SK-N-SH (cell line): ENCODE results near the gene HSPG2. TPM values are rescaled to one million over a fixed set of nuclear protein-coding genes. Genes with fewer than 3 reads are reported as not detected.

Experiments used
- CTCF ChIA-PET: fragments of 300-600, 350-600 bp; formaldehyde crosslinking; extraction: SDS; loops from one replicate; lab custom pipeline; 2021; lab: Yijun Ruan, JAX
- POLR2A ChIA-PET: fragments of 350-600 bp; sonication (Branson Sonifier 250); formaldehyde crosslinking; extraction: SDS; loops from one replicate; lab custom pipeline; 2020; ENCODE audit warnings: antibody characterized with exemption, inconsistent platforms; lab: Yijun Ruan, JAX
- DNase-seq: peaks from one replicate; pipeline ENCODE4 v3.0.0; 2012
- H2AFZ ChIP-seq: fragments of 200-600 bp; sonication (generic); 2 replicates; pipeline ENCODE4 v1.8.1; 2016; ENCODE audit warnings: antibody characterized with exemption, mild to moderate bottlenecking, low read depth
- H3F3A ChIP-seq: fragments of 200-600 bp; sonication (generic); replicated peaks from 2 replicates; pipeline ENCODE3; 2016; ENCODE audit warnings: antibody characterized with exemption, mild to moderate bottlenecking; ENCODE audit not compliant: insufficient read depth
- H3K27ac ChIP-seq, 2 experiments: fragments of 200-500 bp in 1 of 2; fragments of 200-600 bp in 1 of 2; sonication (Bioruptor generic) in 1 of 2; sonication (generic), shearing (Covaris generic) in 1 of 2; 2 replicates each; pipeline versions ENCODE4 v1.5.1 to v1.6.1; 2014 to 2016; ENCODE audit warnings: low read depth in 2 of 2, inconsistent platforms in 1 of 2, low read length in 1 of 2, mild to moderate bottlenecking in 1 of 2, mixed read lengths in 1 of 2
- H3K27me3 ChIP-seq: fragments of 200-600 bp; sonication (generic), shearing (Covaris generic); 2 replicates; pipeline ENCODE4 v1.6.1; 2016; ENCODE audit warnings: mixed run types; ENCODE audit not compliant: insufficient read depth
- H3K36me3 ChIP-seq, 2 experiments: fragments of 200-500 bp in 1 of 2; fragments of 200-600 bp in 1 of 2; sonication (Bioruptor generic) in 1 of 2; sonication (generic) in 1 of 2; replicated peaks in 1 of 2; 2 replicates each; pipeline versions ENCODE3 to v1.5.1; 2014 to 2016; ENCODE audit warnings: low read length in 1 of 2, mild to moderate bottlenecking in 1 of 2; ENCODE audit not compliant: insufficient read depth in 2 of 2, control insufficient read depth in 1 of 2
- H3K4me1 ChIP-seq, 2 experiments: fragments of 200-500 bp in 1 of 2; fragments of 200-600 bp in 1 of 2; sonication (Bioruptor generic) in 1 of 2; sonication (generic), shearing (Covaris generic) in 1 of 2; 2 replicates each; pipeline versions ENCODE4 v1.5.1 to v1.6.1; 2014 to 2016; ENCODE audit warnings: low read depth in 1 of 2, low read length in 1 of 2, mixed run types in 1 of 2; ENCODE audit not compliant: insufficient read depth in 2 of 2, control insufficient read depth in 1 of 2
- H3K4me2 ChIP-seq: fragments of 200-600 bp; sonication (generic), shearing (Covaris generic); 2 replicates; pipeline ENCODE4 v1.6.1; 2017; ENCODE audit warnings: mixed run types
- H3K4me3 ChIP-seq, 2 experiments: fragments of 200-500 bp in 1 of 2; fragments of 200-600 bp in 1 of 2; sonication (Bioruptor generic) in 1 of 2; sonication (generic), shearing (Covaris generic) in 1 of 2; 2 replicates each; pipeline versions ENCODE4 v1.5.1 to v1.8.1; 2014 to 2016; ENCODE audit warnings: low read depth in 2 of 2, inconsistent platforms in 1 of 2, low read length in 1 of 2, mild to moderate bottlenecking in 1 of 2, mixed read lengths in 1 of 2, moderate library complexity in 1 of 2
- H3K79me2 ChIP-seq: fragments of 200-600 bp; sonication (generic); 2 replicates; pipeline ENCODE4 v1.8.1; 2017; ENCODE audit warnings: mild to moderate bottlenecking; ENCODE audit not compliant: insufficient read depth
- H3K9ac ChIP-seq: fragments of 200-600 bp; sonication (generic); 2 replicates; pipeline ENCODE4 v1.6.1; 2017; ENCODE audit warnings: mixed run types
- H3K9me2 ChIP-seq: fragments of 200-600 bp; sonication (generic); 2 replicates; pipeline ENCODE4 v1.6.1; 2017; ENCODE audit warnings: mixed run types
- H3K9me3 ChIP-seq: fragments of 200-600 bp; sonication (generic); 2 replicates; pipeline ENCODE4 v1.6.1; 2017; ENCODE audit warnings: mixed run types, mild to moderate bottlenecking, moderate library complexity
- H4K20me1 ChIP-seq: fragments of 200-600 bp; sonication (generic); 2 replicates; pipeline ENCODE4 v1.6.1; 2017; ENCODE audit warnings: mild to moderate bottlenecking, mixed run types; ENCODE audit not compliant: insufficient read depth
- ELF1 ChIP-seq: IDR thresholded peaks from 2 replicates; pipeline ENCODE4 v1.4.0; 2012
- EZH2phosphoT487 ChIP-seq: fragments of 200-600 bp; sonication (generic); IDR thresholded peaks from 2 replicates; pipeline ENCODE4 v1.6.1; 2017; ENCODE audit warnings: low read depth, mixed run types, mild to moderate bottlenecking, antibody characterized with exemption, moderate library complexity, borderline replicate concordance
- FOXJ3 ChIP-seq: sonication (generic); formaldehyde crosslinking; IDR thresholded peaks from 2 replicates; pipeline ENCODE4 v1.5.1; 2020; ENCODE audit warnings: mild to moderate bottlenecking, missing genetic modification reagents
- FOXM1 ChIP-seq: IDR thresholded peaks from 2 replicates; pipeline ENCODE4 v1.4.0; 2012; ENCODE audit warnings: low read depth, mild to moderate bottlenecking
- GATA2 ChIP-seq: sonication (generic); formaldehyde crosslinking; IDR thresholded peaks from 2 replicates; pipeline ENCODE4 v1.5.0; 2020; ENCODE audit warnings: mild to moderate bottlenecking, missing genetic modification reagents
- JUND ChIP-seq: IDR thresholded peaks from 2 replicates; pipeline ENCODE4 v1.4.0; 2012
- MAX ChIP-seq: IDR thresholded peaks from 2 replicates; pipeline ENCODE4 v1.4.0; 2012; ENCODE audit warnings: low read depth
- MEF2A ChIP-seq: IDR thresholded peaks from 2 replicates; pipeline ENCODE4 v1.4.0; 2012; ENCODE audit warnings: low read depth, borderline replicate concordance
- NRF1 ChIP-seq: IDR thresholded peaks from 2 replicates; pipeline ENCODE4 v1.6.1; 2012; ENCODE audit warnings: low read depth, mild to moderate bottlenecking, low read length
- PBX3 ChIP-seq: IDR thresholded peaks from 2 replicates; pipeline ENCODE4; 2012
- REST ChIP-seq: IDR thresholded peaks from 2 replicates; pipeline ENCODE4 v1.6.1; 2012; ENCODE audit warnings: mild to moderate bottlenecking, low read depth, low read length, moderate library complexity
- RFX5 ChIP-seq: IDR thresholded peaks from 2 replicates; pipeline ENCODE4 v1.6.1; 2012; ENCODE audit warnings: mild to moderate bottlenecking, improper control_type of control experiment, low read length
- SIN3A ChIP-seq: IDR thresholded peaks from 2 replicates; pipeline ENCODE4 v1.6.1; 2012; ENCODE audit warnings: low read depth, mild to moderate bottlenecking, low read length, moderate library complexity, borderline replicate concordance
- TAF1 ChIP-seq: IDR thresholded peaks from 2 replicates; pipeline ENCODE4 v1.6.1; 2012; ENCODE audit warnings: low read depth, mild to moderate bottlenecking, low read length, moderate library complexity, borderline replicate concordance
- TCF12 ChIP-seq: IDR thresholded peaks from 2 replicates; pipeline ENCODE4 v1.4.0; 2012
- USF1 ChIP-seq: IDR thresholded peaks from 2 replicates; pipeline ENCODE4 v1.4.0; 2012; ENCODE audit warnings: low read depth, borderline replicate concordance
- WGBS: methylation state at CpG from one replicate; pipeline ENCODE4 v1.1.6; 2017; ENCODE audit warnings: low lambda C conversion rate; 5-methylcytosine and 5-hydroxymethylcytosine counted together
- polyA plus RNA-seq, 3 experiments: library from polyadenylated mRNA; depleted of rRNA; stranded (reverse); fragments of >200 nt; gene quantifications; 2 replicates each; pipeline ENCODE4 v1.2.3, GENCODE V29; 2012

HSPG2 gene
- polyA plus RNA-seq, 1 of the 3 experiments (the other 2 are of a cell fraction): 28.9 TPM

GRCh38 chr1:21851430-21852250 lies 85.5 kb downstream of the HSPG2 start:
- no peak for DNase-seq

GRCh38 chr1:21849909-21850576 lies 87.1 kb downstream of the HSPG2 start:
- Histone ChIP-seq H3K4me2 (no peak overlapping the region), H3K4me1 (no peaks in the 10 kb centered on the region), H3K27me3 (no peaks in the 10 kb centered on the region), H2AFZ (no peak overlapping the region), H3K27ac (no peak overlapping the region), H3K79me2 (no peaks in the 10 kb centered on the region), H3K9ac (no peak overlapping the region), H3K9me2 (no peaks in the 10 kb centered on the region), H4K20me1 (no peaks in the 10 kb centered on the region), H3K36me3 (peaks cover 3 to 54% of the 10 kb centered on the region in 2 experiments), H3F3A (no peaks in the 10 kb centered on the region), H3K9me3 (no peaks in the 10 kb centered on the region), H3K4me3 (no peak overlapping the region)
- 97% methylated on average over 15 of the region's 30 CpGs for WGBS
- DNase-seq: no peak
- CTCF ChIA-PET: no interaction called here
- POLR2A ChIA-PET: no interaction called here
- TF ChIP-seq RFX5: no peak
- TF ChIP-seq SIN3A: no peak
- TF ChIP-seq JUND: no peak
- no peak for TF ChIP-seq REST
- no peak for TF ChIP-seq USF1

More at GRCh38 chr1:21851430-21852250, 85.5 kb downstream of the HSPG2 start:
- 96% methylated on average over 21 of the region's 33 CpGs for WGBS
- Histone ChIP-seq H3K9me3 (no peaks in the 10 kb centered on the region), H4K20me1 (no peaks in the 10 kb centered on the region), H3K27me3 (no peaks in the 10 kb centered on the region), H3K9ac (no peak overlapping the region), H3K27ac (no peak overlapping the region), H2AFZ (no peak overlapping the region), H3K36me3 (peaks cover 3 to 52% of the 10 kb centered on the region in 2 experiments), H3K9me2 (no peaks in the 10 kb centered on the region), H3K4me1 (no peaks in the 10 kb centered on the region), H3K4me3 (no peak overlapping the region), H3K79me2 (no peaks in the 10 kb centered on the region), H3K4me2 (no peak overlapping the region), H3F3A (no peaks in the 10 kb centered on the region)
- no peak for TF ChIP-seq GATA2 (CRISPR knock-in tag)
- TF ChIP-seq TAF1: no peak
- no peak for TF ChIP-seq TCF12
- TF ChIP-seq FOXM1: no peak
- no peak for TF ChIP-seq EZH2phosphoT487
- no peak for TF ChIP-seq RFX5
- no peak for TF ChIP-seq ELF1
- no peak for TF ChIP-seq NRF1
- no peak for TF ChIP-seq PBX3
- TF ChIP-seq MEF2A: no peak
- no peak for TF ChIP-seq MAX
- no peak for TF ChIP-seq FOXJ3 (CRISPR knock-in tag)
- TF ChIP-seq SIN3A: no peak
- POLR2A ChIA-PET: no interaction called here
- CTCF ChIA-PET: no interaction called here
